ENCODE data around the gene B9D2.

- TF ChIP-seq, protein P1, sequence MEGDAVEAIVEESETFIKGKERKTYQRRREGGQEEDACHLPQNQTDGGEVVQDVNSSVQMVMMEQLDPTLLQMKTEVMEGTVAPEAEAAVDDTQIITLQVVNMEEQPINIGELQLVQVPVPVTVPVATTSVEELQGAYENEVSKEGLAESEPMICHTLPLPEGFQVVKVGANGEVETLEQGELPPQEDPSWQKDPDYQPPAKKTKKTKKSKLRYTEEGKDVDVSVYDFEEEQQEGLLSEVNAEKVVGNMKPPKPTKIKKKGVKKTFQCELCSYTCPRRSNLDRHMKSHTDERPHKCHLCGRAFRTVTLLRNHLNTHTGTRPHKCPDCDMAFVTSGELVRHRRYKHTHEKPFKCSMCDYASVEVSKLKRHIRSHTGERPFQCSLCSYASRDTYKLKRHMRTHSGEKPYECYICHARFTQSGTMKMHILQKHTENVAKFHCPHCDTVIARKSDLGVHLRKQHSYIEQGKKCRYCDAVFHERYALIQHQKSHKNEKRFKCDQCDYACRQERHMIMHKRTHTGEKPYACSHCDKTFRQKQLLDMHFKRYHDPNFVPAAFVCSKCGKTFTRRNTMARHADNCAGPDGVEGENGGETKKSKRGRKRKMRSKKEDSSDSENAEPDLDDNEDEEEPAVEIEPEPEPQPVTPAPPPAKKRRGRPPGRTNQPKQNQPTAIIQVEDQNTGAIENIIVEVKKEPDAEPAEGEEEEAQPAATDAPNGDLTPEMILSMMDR (IDR thresholded peaks at IDR 0.05): no peak
- TF ChIP-seq POLR2A (IDR thresholded peaks at IDR 0.05): no peak
Measured at GRCh38 chr19:41334793-41335192, 29.2 kb downstream of the B9D2 start.

Measured in ovary (tissue), 3 donors.